Spinal cord (tissue), 10 donors: ENCODE results near the gene PRG2. TPM values are rescaled to one million over a fixed set of nuclear protein-coding genes. Genes with fewer than 3 reads are reported as not detected.
"Not testable (repeated sequence)": the region's sequence is repeated elsewhere in the genome, so short reads cannot be mapped to it uniquely, and the experiment has no call there.

Experiments used
- DNase-seq, 6 donors: peaks; one replicate each; pipeline versions ENCODE4 v3.0.0 to v3.0.0-alpha.2; 2013 to 2015; ENCODE audit warnings: low spot score in 6 of 6, low read depth in 4 of 6
- H3K27ac ChIP-seq: one replicate; pipeline ENCODE4 v1.5.1; 2013; ENCODE audit warnings: low read depth, low read length, control low read depth
- H3K27me3 ChIP-seq: one replicate; pipeline ENCODE4 v1.6.1; 2013; ENCODE audit warnings: low read length; ENCODE audit not compliant: control insufficient read depth, insufficient read depth
- H3K36me3 ChIP-seq: one replicate; pipeline ENCODE4 v1.6.1; 2013; ENCODE audit warnings: low read length; ENCODE audit not compliant: control insufficient read depth, insufficient read depth
- H3K4me1 ChIP-seq: one replicate; pipeline ENCODE4 v1.6.1; 2013; ENCODE audit warnings: low read length; ENCODE audit not compliant: control insufficient read depth, insufficient read depth
- H3K4me3 ChIP-seq: one replicate; pipeline ENCODE4 v1.5.1; 2013; ENCODE audit warnings: low read depth, low read length, control low read depth
- H3K9me3 ChIP-seq: one replicate; pipeline ENCODE4 v1.6.1; 2013; ENCODE audit warnings: low read length; ENCODE audit not compliant: control insufficient read depth, insufficient read depth
- WGBS: methylation state at CpG from one replicate; pipeline ENCODE4 v1.1.5; 2013; ENCODE audit warnings: missing lambda C conversion rate; ENCODE audit not compliant: insufficient coverage; 5-methylcytosine and 5-hydroxymethylcytosine counted together
- polyA plus RNA-seq, 2 donors: library from polyadenylated mRNA; unstranded; fragments of 120-200 nt; gene quantifications; one replicate each; pipeline ENCODE4 v1.2.1, GENCODE V29; 2013; ENCODE audit not compliant: insufficient read length in 2 of 2
- total RNA-seq, 2 donors: library from RNA; depleted of rRNA in 1 of 2; stranded (reverse); fragments of 120-200 nt in 1 of 2; fragments of >200 nt in 1 of 2; gene quantifications; one replicate each; pipeline versions ENCODE4 v1.2.3 to v1.2.4, GENCODE V29; 2013 to 2014
- donor health status: healthy.

The PRG2 gene
- total and polyA plus RNA-seq, 4 donors = 0.22 to 6.4 (median 1.4) TPM

GRCh38 chr11:57373146-57373545 is 17.3 kb downstream of the PRG2 start:
- peaks cover 3% of the 10 kb centered on the region for H3K27me3 ChIP-seq
- peaks cover 4% of the 10 kb centered on the region for H3K4me1 ChIP-seq
- H3K36me3 ChIP-seq = no peaks in the 10 kb centered on the region
- H3K27ac ChIP-seq = no peak overlapping the region
- no CpG with 5 or more reads among the region's 3 CpGs for WGBS
- H3K9me3 ChIP-seq = no peaks in the 10 kb centered on the region
- no peak overlapping the region for H3K4me3 ChIP-seq
- no peak for DNase-seq

DNA sequence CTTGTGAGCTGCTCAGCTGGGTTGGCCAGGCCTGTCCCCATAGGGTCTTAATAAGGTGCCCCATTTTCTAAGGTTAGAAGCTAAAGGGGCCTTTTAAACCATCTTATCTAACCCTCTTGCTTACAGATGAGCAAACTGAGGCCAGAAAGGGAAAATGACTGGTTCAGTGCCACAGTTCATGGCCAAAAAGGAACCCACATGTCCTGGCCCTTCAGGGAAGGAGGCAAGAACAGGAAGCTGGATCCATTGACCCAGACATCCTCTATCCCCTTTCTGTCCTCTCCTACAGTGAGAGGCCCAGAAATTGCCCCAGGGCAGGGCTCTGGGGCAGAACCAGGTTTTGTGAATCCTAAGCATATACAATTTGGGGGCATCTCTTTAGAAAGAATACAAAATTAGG is 19.5 kb downstream of the PRG2 start:
- H3K27me3 ChIP-seq = no peaks in the 10 kb centered on the region
- no peak for DNase-seq
- no peaks in the 10 kb centered on the region for H3K4me1 ChIP-seq
- no peaks in the 10 kb centered on the region for H3K9me3 ChIP-seq
- H3K27ac ChIP-seq = no peak overlapping the region
- H3K36me3 ChIP-seq = no peaks in the 10 kb centered on the region
- H3K4me3 ChIP-seq = no peak overlapping the region

- Histone ChIP-seq H3K27me3 (no peaks in the 10 kb centered on the region), H3K9me3 (no peaks in the 10 kb centered on the region), H3K27ac (no peak overlapping the region), H3K4me3 (no peak overlapping the region), H3K36me3 (no peaks in the 10 kb centered on the region), H3K4me1 (no peaks in the 10 kb centered on the region)
- no CpG with 5 or more reads among the region's 7 CpGs for WGBS
- no peak for DNase-seq
Measured at GRCh38 chr11:57370251-57370650, 20.2 kb downstream of the PRG2 start.

GRCh38 chr11:57368845-57369232 is 21.6 kb downstream of the PRG2 start:
- H3K4me3 ChIP-seq = no peak overlapping the region
- H3K27me3 ChIP-seq = no peaks in the 10 kb centered on the region
- no peak overlapping the region for H3K27ac ChIP-seq
- no peaks in the 10 kb centered on the region for H3K9me3 ChIP-seq
- no peak for DNase-seq
- no peaks in the 10 kb centered on the region for H3K36me3 ChIP-seq
- no peaks in the 10 kb centered on the region for H3K4me1 ChIP-seq
- WGBS = 89% methylated on average over 2 of the region's 5 CpGs

DNA sequence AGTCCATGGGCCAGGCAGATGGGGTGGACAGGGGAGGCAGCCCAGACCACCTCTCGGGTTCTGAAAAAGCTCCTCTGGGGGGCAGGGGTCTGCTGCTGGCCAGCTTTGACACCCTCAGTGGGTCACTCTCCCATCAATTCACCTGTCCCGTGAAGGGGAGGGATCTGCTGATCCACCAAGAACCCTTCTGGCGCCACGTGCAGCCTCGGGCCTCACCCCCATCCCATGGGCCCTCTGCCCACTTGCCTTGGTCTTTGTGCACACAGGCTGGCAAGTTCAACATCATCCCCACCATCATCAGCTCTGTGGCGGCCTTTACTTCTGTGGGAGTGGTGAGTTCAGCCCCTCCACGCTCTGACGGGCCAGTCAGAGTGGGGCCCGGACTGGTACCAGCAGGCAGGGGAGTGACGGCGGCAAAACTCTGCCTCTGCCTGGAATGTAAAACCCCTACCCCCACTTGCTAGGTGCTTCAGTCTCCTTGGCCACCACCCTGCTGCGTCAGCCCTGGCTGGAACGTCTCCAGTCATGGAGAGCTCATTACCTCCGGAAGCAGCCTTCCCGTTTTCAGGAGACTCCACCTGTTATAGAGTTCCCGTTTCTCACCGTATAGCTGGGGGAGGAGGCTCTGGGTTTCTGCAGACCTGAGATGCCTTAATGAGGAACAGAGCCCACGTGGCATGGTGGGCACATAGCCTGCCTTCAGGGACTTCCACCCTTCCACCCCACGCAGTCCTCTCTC is 22.2 kb downstream of the PRG2 start:
- H3K36me3 ChIP-seq = no peaks in the 10 kb centered on the region
- DNase-seq = no peak
- H3K9me3 ChIP-seq = no peaks in the 10 kb centered on the region
- no peak overlapping the region for H3K4me3 ChIP-seq
- WGBS = 78% methylated on average over 15 of the region's 19 CpGs
- no peaks in the 10 kb centered on the region for H3K4me1 ChIP-seq
- no peaks in the 10 kb centered on the region for H3K27me3 ChIP-seq
- H3K27ac ChIP-seq = no peak overlapping the region

- Histone ChIP-seq H3K36me3 (no peaks in the 10 kb centered on the region), H3K4me3 (no peak overlapping the region), H3K27ac (no peak overlapping the region), H3K9me3 (no peaks in the 10 kb centered on the region), H3K4me1 (no peaks in the 10 kb centered on the region), H3K27me3 (no peaks in the 10 kb centered on the region)
- DNase-seq = no peak
- WGBS = 51% methylated on average over 7 of the region's 9 CpGs
Measured at GRCh38 chr11:57364851-57365660, 25.4 kb downstream of the PRG2 start.

DNA sequence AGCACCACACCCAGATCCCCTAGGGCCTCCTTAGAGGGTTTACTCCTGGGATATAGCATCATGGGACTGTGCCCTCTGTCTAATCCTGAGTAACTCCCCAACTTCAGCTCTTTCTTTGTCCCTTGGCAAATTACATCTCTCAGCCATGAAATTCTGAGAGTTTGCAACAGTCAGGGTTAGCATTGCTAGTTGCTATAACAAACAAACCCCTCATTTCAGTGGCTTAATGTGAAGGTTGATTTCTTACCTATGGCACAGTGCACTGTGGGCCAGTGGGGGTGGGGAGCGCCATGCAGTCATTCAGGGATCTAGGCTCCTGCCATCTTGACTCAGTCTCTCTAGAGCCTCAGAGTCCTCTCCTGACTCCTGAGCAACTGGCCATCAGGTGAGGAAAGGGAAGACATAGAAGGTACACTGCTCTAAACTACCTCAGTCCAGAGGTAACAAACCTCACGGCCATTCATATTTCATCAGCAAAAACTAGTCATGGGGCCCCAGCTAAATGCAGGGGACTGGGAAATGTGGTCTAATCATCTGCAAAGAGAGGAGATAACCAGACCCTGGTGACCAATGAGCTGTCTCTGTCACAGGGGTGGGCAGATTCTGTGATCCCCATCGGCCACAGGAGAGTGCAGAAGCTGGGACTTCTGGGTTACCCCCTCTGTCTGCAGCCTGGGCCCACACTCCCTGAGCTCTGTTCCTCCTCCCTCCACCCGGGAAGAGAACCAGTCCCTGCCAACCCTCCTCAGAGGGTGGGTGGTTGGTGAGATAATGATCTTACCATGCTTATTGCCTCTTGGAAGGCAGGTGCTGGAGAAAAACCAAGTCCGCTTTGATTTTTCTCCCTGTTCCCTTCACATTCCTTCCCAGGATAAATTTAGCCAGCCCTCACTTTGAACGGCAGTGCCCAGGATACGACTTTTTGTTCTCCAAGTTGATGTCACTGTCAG is 27.0 kb downstream of the PRG2 start:
- Histone ChIP-seq H3K27me3 (no peaks in the 10 kb centered on the region), H3K4me1 (peaks cover 10% of the 10 kb centered on the region), H3K27ac (no peak overlapping the region), H3K36me3 (no peaks in the 10 kb centered on the region), H3K9me3 (no peaks in the 10 kb centered on the region), H3K4me3 (no peak overlapping the region)
- DNase-seq = no peak
- WGBS = 66% methylated on average over 3 of the region's 7 CpGs

- Histone ChIP-seq H3K4me3 (no peak overlapping the region), H3K36me3 (no peaks in the 10 kb centered on the region), H3K27me3 (no peaks in the 10 kb centered on the region), H3K4me1 (peaks cover 10% of the 10 kb centered on the region), H3K27ac (no peak overlapping the region), H3K9me3 (no peaks in the 10 kb centered on the region)
- DNase-seq = no peak
- no CpG with 5 or more reads among the region's 3 CpGs for WGBS
Measured at GRCh38 chr11:57361926-57362325, 28.5 kb downstream of the PRG2 start.

DNA sequence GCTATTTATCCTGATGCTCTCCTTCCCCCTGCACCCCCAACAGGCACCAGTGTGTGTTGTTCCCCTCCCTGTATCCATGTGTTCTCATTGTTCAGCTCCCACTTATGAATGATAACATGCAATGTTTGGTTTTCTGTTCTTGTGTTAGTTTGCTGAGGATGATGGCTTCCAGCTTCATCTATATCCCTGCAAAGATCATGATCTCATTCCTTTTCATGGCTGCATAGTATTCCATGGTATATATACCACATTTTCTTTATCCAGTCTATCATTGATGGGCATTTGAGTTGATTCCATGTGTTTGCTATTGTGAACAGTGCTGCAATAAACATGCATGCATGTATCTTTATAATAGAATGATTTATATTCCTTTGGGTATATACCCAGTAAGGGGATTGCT is 29.0 kb downstream of the PRG2 start:
- H3K27ac ChIP-seq, H3K27me3 ChIP-seq, H3K4me3 ChIP-seq, DNase-seq, H3K36me3 ChIP-seq, H3K9me3 ChIP-seq: not testable (repeated sequence)
- peaks cover 10% of the 10 kb centered on the region for H3K4me1 ChIP-seq
